Ovary (tissue), 3 donors: ENCODE measurements around the gene PCDH8.

Experiments used
- CTCF ChIP-seq, 3 donors: fragments of 450-650 bp in 2 of 3; fragments of 200-600 bp in 1 of 3; IDR thresholded peaks; one replicate each; pipeline versions ENCODE4 v1.5.1 to v1.8.0; 2016 to 2022; ENCODE audit warnings: antibody characterized with exemption in 3 of 3, mild to moderate bottlenecking in 1 of 3
- POLR2A ChIP-seq: fragments of 450-650 bp; IDR thresholded peaks from one replicate; pipeline ENCODE4 v1.6.1; 2017; ENCODE audit warnings: antibody characterized with exemption, mild to moderate bottlenecking, moderate library complexity
- donor health status: DM: no; HTN: no; CAD: no.

- TF ChIP-seq CTCF (IDR thresholded peaks at IDR 0.05) (no peak), POLR2A (no peak)
Measured at GRCh38 chr13:52830946-52831345, 17.5 kb downstream of the PCDH8 start.
